Activated CD8-positive, alpha-beta T cell treated with anti-CD3 and anti-CD28 coated beads, Interleukin-2, amount 10 ng/mL, durations not matched to agents 7 days and 5 days (primary cell): ENCODE data around the gene PKD1. TPM values are rescaled to one million over a fixed set of nuclear protein-coding genes. Genes with fewer than 3 reads are reported as not detected.

ENCODE experiments used
- ATAC-seq: fragments of 150-1000 bp; cut with Tn5 transposase; one replicate; pipeline ENCODE4 v1.10.0; 2021; ENCODE audit warnings: moderate library complexity
- CTCF ChIA-PET: fragments of 350-600 bp; sonication (Branson Sonifier 250); formaldehyde crosslinking; loops from one replicate; lab custom pipeline; 2021; ENCODE audit warnings: antibody characterized with exemption; lab: Charles Lee
- POLR2A ChIA-PET: fragments of 350-600 bp; sonication (Branson Sonifier 250); formaldehyde crosslinking; loops from one replicate; lab custom pipeline; 2021; ENCODE audit warnings: antibody characterized with exemption; lab: Charles Lee
- DNase-seq: peaks from one replicate; pipeline ENCODE4 v3.0.0-alpha.2; 2020
- H3K27ac Mint-ChIP-seq: one replicate; pipeline ENCODE4 v1.8.0; 2021; ENCODE audit warnings: mild to moderate bottlenecking, mixed read lengths
- H3K27me3 Mint-ChIP-seq: one replicate; pipeline ENCODE4 v1.8.0; 2021; ENCODE audit warnings: low read depth, mixed read lengths
- H3K36me3 Mint-ChIP-seq: one replicate; pipeline ENCODE4 v1.8.0; 2021; ENCODE audit warnings: low read depth, mixed read lengths
- H3K4me1 Mint-ChIP-seq: one replicate; pipeline ENCODE4 v1.8.0; 2021; ENCODE audit warnings: low read depth, mixed read lengths
- H3K4me3 Mint-ChIP-seq: one replicate; pipeline ENCODE4 v1.8.0; 2021; ENCODE audit warnings: mild to moderate bottlenecking, mixed read lengths
- H3K9me3 Mint-ChIP-seq: one replicate; pipeline ENCODE4 v1.8.0; 2022; ENCODE audit warnings: mixed read lengths; ENCODE audit not compliant: insufficient read depth
- microRNA-seq: library from miRNA; unstranded; fragments of <30 nt; microRNA quantifications from one replicate; pipeline ENCODE4 v1.2.0, GENCODE V29; 2022
- total RNA-seq, 2 experiments: library from RNA; stranded (reverse); gene quantifications; one replicate each; pipeline ENCODE4 v1.2.3, GENCODE V29; 2021

The PKD1 gene
- total RNA-seq, 2 experiments from 2014 or later = 66.0 to 76.6 TPM

GRCh38 chr16:2043667-2044451, 91.8 kb downstream of the PKD1 start:
- ChIA-PET POLR2A (interaction anchor here (1.0 kb wide), 1 partner anchor 40 kb away, joined by 3 read pairs; no protein-coding TSS in a partner anchor), CTCF (no interaction called here)
- no peaks in the 10 kb centered on the region for H3K27me3 Mint-ChIP-seq
- no peaks in the 10 kb centered on the region for H3K9me3 Mint-ChIP-seq
- no peak for ATAC-seq
- no peaks in the 10 kb centered on the region for H3K36me3 Mint-ChIP-seq
- H3K4me3 Mint-ChIP-seq = no peak overlapping the region
- H3K4me1 Mint-ChIP-seq = peaks cover 18% of the 10 kb centered on the region
- H3K27ac Mint-ChIP-seq = no peak overlapping the region
- no peak for DNase-seq

GRCh38 chr16:2042986-2043666, 92.6 kb downstream of the PKD1 start:
- Mint-ChIP-seq H3K27me3 (no peaks in the 10 kb centered on the region), H3K36me3 (no peaks in the 10 kb centered on the region), H3K4me3 (no peak overlapping the region), H3K27ac (no peak overlapping the region), H3K9me3 (no peaks in the 10 kb centered on the region), H3K4me1 (peaks cover 12% of the 10 kb centered on the region)
- ChIA-PET CTCF (no interaction called here), POLR2A (no interaction called here)
- ATAC-seq (no peak), DNase-seq (no peak)

GRCh38 chr16:2042171-2042985, 93.3 kb downstream of the PKD1 start:
- ATAC-seq = no peak
- Mint-ChIP-seq H3K9me3 (no peaks in the 10 kb centered on the region), H3K27ac (no peak overlapping the region), H3K27me3 (no peaks in the 10 kb centered on the region), H3K4me1 (peaks cover 12% of the 10 kb centered on the region), H3K36me3 (no peaks in the 10 kb centered on the region), H3K4me3 (no peak overlapping the region)
- no peak for DNase-seq
- CTCF ChIA-PET = no interaction called here
- POLR2A ChIA-PET = no interaction called here

DNA sequence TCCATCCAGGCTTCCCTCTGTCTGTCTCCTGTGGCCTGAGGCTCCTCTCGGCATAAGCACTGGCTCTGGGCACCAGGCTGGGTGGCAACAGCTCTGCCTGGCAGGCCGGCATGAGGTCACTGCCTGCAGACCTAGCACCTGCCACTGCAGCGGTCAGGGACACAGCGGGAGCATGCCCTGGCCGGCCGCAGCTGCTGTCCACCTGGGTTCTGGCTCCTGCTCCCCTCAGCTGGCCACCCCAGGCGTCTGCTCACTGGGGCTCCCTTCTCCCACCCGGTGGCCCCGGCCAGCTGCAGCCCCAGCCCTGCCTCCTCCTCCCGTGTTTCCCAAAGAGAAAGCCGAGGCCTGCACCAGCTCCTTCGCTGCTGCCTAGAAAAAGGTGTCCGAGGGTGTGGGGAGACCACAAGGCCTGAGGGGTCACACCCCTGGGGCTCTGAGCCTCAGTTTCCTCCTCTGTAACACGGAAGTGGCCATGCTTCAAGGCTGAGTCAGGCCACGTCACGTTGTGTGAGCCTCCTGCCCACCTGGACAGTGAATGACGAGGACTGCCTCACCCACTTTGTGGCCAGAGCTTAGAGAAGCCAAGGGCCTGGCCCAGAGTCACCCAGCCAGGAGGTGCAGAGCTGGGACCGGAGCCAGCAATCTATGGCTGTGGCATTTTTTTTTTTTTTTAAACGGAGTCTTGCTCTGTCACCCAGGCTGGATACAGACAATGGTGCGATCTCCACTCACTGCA, 94.7 kb downstream of the PKD1 start:
- ChIA-PET POLR2A (interaction anchor here (0.5 to 1.7 kb wide), 3 partner anchors 114 to 1235 kb away, joined by 3 to 5 read pairs (median 3); partner anchors contain the start of gene TRAF7), CTCF (interaction anchor here (1.4 kb wide), 1 partner anchor 16 kb away, joined by 4 read pairs; no protein-coding TSS in a partner anchor)
- Mint-ChIP-seq H3K36me3 (no peaks in the 10 kb centered on the region), H3K9me3 (no peaks in the 10 kb centered on the region), H3K27ac (no peak overlapping the region), H3K27me3 (no peaks in the 10 kb centered on the region), H3K4me3 (no peak overlapping the region), H3K4me1 (peaks cover 2% of the 10 kb centered on the region)
- ATAC-seq (no peak), DNase-seq (no peak)

DNA sequence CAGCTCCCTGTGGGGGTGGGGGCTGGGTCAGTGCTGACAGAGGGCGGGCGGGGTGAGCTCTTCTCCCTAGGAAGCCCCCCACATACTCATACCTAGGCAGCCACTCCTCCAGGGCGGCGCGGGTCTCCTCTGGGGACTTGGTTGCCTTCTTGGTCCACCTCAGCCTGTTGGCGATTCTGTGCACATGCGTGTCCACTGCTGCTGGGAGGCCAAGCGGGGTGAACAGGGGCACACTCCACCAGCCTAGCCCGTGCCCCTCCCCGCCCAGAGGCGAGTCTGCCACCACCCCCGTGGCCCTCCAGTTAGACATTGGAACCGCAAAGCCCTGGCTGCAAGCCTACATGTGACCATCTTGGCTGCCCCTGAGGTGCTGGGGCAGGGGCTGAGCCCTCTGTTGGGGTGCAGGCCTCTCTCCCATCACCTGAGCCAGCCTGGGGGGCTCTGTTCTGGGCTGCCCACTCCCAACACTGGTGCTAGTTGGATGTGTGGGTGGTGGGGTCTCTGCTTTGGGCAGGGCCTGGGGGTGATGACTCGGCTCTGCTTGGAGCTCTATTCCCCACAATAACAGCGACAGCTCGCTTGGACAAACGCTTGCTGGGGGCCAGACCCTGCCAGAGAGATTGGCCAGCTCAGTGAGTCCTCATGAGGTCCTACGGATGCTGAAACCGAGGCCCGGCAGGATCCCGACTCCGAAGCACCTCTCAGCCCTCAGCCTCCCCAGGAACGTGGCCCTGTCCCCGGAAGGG, 95.5 kb downstream of the PKD1 start:
- no peaks in the 10 kb centered on the region for H3K27me3 Mint-ChIP-seq
- H3K4me3 Mint-ChIP-seq = no peak overlapping the region
- H3K36me3 Mint-ChIP-seq = no peaks in the 10 kb centered on the region
- CTCF ChIA-PET = interaction anchor here (1.4 kb wide), 1 partner anchor 17 kb away, joined by 4 read pairs; no protein-coding TSS in a partner anchor
- H3K9me3 Mint-ChIP-seq = no peaks in the 10 kb centered on the region
- no peak for DNase-seq
- POLR2A ChIA-PET = interaction anchor here (0.6 to 1.7 kb wide), 2 partner anchors 115 to 988 kb away, joined by 3 to 5 read pairs; partner anchors contain the start of gene TRAF7
- no peak overlapping the region for H3K27ac Mint-ChIP-seq
- H3K4me1 Mint-ChIP-seq = peaks cover 2% of the 10 kb centered on the region
- ATAC-seq = no peak

- no peaks in the 10 kb centered on the region for H3K27me3 Mint-ChIP-seq
Measured at GRCh38 chr16:2039274-2040031, 96.2 kb downstream of the PKD1 start.

More at GRCh38 chr16:2039274-2040031, 96.2 kb downstream of the PKD1 start:
- Mint-ChIP-seq H3K4me3 (no peak overlapping the region), H3K9me3 (no peaks in the 10 kb centered on the region), H3K27ac (no peak overlapping the region), H3K4me1 (peaks cover 2% of the 10 kb centered on the region), H3K36me3 (no peaks in the 10 kb centered on the region)
- ATAC-seq (no peak), DNase-seq (no peak)
- POLR2A ChIA-PET = no interaction called here
- CTCF ChIA-PET = no interaction called here

Small RNAs within 50 kb of the gene (microRNA-seq; reads per million reads assigned to microRNA genes)
- gene MIR1225 = not detected
- not detected for gene MIR3180-5
- gene MIR4516 = not detected
- not detected for gene MIR6511B1

Other genes starting within 250 kb of the PKD1 start
- gene HS3ST6, start 217.5 kb downstream of the PKD1 start, total RNA-seq = not detected
- gene MSRB1, start 192.7 kb downstream of the PKD1 start, total RNA-seq = 10 to 100 TPM; 13.2 to 13.9 TPM
- under 1 TPM in 1 of 2 experiments, not detected in 1; 0.53 TPM for gene RPL3L, start 181.2 kb downstream of the PKD1 start, total RNA-seq
- 100 to 1,000 TPM; 141 to 147 TPM for gene NDUFB10, start 176.4 kb downstream of the PKD1 start, total RNA-seq
- gene RPS2, start 171.1 kb downstream of the PKD1 start, total RNA-seq = 1,000 to 10,000 TPM; 2,821 to 2,910 TPM
- gene RNF151, start 169.0 kb downstream of the PKD1 start, total RNA-seq = not detected
- 10 to 100 TPM; 37.6 to 37.9 TPM for gene TBL3, start 163.8 kb downstream of the PKD1 start, total RNA-seq
- gene NOXO1, start 154.4 kb downstream of the PKD1 start, total RNA-seq = not detected
- gene GFER, start 151.7 kb downstream of the PKD1 start, total RNA-seq = 10 to 100 TPM; 27.2 to 30.5 TPM
- 1 to 10 TPM; 2.6 to 3.4 TPM for gene SYNGR3, start 145.9 kb downstream of the PKD1 start, total RNA-seq
- gene ZNF598, start 126.1 kb downstream of the PKD1 start, total RNA-seq = 10 to 100 TPM; 75.1 to 75.9 TPM
- under 1 TPM in 1 of 2 experiments, not detected in 1; 0.73 TPM for gene NPW, start 116.1 kb downstream of the PKD1 start, total RNA-seq
- 1 to 10 TPM; 1.4 to 2.8 TPM for gene NHERF2, start 109.0 kb downstream of the PKD1 start, total RNA-seq
- 10 to 100 TPM; 29.9 to 35.3 TPM for gene NTHL1, start 88.1 kb downstream of the PKD1 start, total RNA-seq
- 10 to 100 TPM; 87.9 to 97.4 TPM for gene TSC2, start 87.9 kb downstream of the PKD1 start, total RNA-seq
- under 1 TPM; 0.26 to 0.31 TPM for gene RAB26, start 12.7 kb upstream of the PKD1 start, total RNA-seq
- gene TRAF7, start 19.9 kb upstream of the PKD1 start, total RNA-seq = 10 to 100 TPM; 56.8 to 59.5 TPM
- gene CASKIN1, start 60.7 kb upstream of the PKD1 start, total RNA-seq = under 1 TPM; 0.05 to 0.63 TPM
- gene MLST8, start 69.6 kb upstream of the PKD1 start, total RNA-seq = 10 to 100 TPM; 34.5 to 37.8 TPM
- gene BRICD5, start 75.0 kb upstream of the PKD1 start, total RNA-seq = 10 to 100 TPM; 14.8 to 15.0 TPM
- 10 to 100 TPM; 28.5 to 29.0 TPM for gene PGP, start 78.9 kb upstream of the PKD1 start, total RNA-seq
- gene E4F1, start 87.7 kb upstream of the PKD1 start, total RNA-seq = 10 to 100 TPM; 33.8 to 34.3 TPM
- gene DNASE1L2, start 100.5 kb upstream of the PKD1 start, total RNA-seq = 1 to 10 TPM; 3.3 to 4.1 TPM
- 10 to 100 TPM; 36.0 to 41.1 TPM for gene ECI1, start 115.7 kb upstream of the PKD1 start, total RNA-seq
- 100 to 1,000 TPM; 260 to 268 TPM for gene RNPS1, start 132.2 kb upstream of the PKD1 start, total RNA-seq
- 1 to 10 TPM; 6.3 to 6.8 TPM for gene ABCA3, start 204.8 kb upstream of the PKD1 start, total RNA-seq